Left ventricle myocardium inferior (tissue), 1 donor: ENCODE measurements around the gene CCL11. TPM values are rescaled to one million over a fixed set of nuclear protein-coding genes. Genes with fewer than 3 reads are reported as not detected.
A peak's percentile ranks its signal among the peaks of the same experiment; 100 is the strongest.

Source experiments
- DNase-seq: peaks from one replicate; pipeline ENCODE4 v3.0.0-alpha.2; 2020
- H3K27ac ChIP-seq: fragments of 200-600 bp; replicated peaks from 2 replicates; pipeline ENCODE4 v1.8.0; 2021
- H3K27me3 ChIP-seq: fragments of 200-600 bp; 2 replicates; pipeline ENCODE4 v1.8.0; 2021; ENCODE audit warnings: low read depth
- H3K36me3 ChIP-seq: fragments of 200-600 bp; 2 replicates; pipeline ENCODE4 v1.8.0; 2021
- H3K4me1 ChIP-seq: fragments of 200-600 bp; 2 replicates; pipeline ENCODE4 v1.8.0; 2021
- H3K4me3 ChIP-seq: fragments of 200-600 bp; 2 replicates; pipeline ENCODE4 v1.8.0; 2021; ENCODE audit warnings: mild to moderate bottlenecking, moderate library complexity
- H3K9me3 ChIP-seq: fragments of 200-600 bp; replicated peaks from 2 replicates; pipeline ENCODE4 v1.8.0; 2021
- intact Hi-C: fragments of 100-400 bp; cut with micrococcal nuclease; formaldehyde crosslinking; loops from one replicate; pipeline ENCODE4 v1.11.0; 2022
- total RNA-seq: library from RNA; stranded (reverse); fragmentation: NEBNext Ultra II Directional; extraction: Animal tissue kit (Norgen Biotek cat#: 25700); gene quantifications from one replicate; pipeline ENCODE4 v1.2.1, GENCODE V29; 2021
- TF ChIP-seq, protein P1 (sequence below): fragments of 200-600 bp; IDR thresholded peaks from 2 replicates; pipeline ENCODE4 v1.8.0; 2021; ENCODE audit warnings: antibody characterized with exemption, mild to moderate bottlenecking, borderline replicate concordance
- donor health status: DM: no; HTN: yes; CAD: no; lungs with severe emphysema.

Gene CCL11
- total RNA-seq, 1 donor from 2014 or later: 3.8 TPM

DNA sequence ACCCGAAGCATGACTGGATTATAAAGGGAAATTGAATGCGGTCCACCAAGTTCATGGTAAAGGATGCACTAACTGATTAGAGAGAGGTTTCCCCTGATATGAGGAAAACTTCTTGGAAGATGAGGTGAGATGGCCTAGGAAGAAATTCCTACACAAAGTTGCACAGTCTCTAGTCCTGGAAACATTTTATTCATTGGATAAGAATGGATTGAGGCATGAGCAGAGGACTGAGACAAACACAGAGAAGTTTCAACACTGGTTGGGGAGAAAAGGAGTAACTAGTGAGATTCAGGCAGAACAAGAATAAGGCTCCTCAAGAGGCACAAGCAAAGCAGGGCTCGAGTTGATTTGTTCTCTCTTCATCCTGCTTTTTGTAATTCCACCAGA is 32.4 kb upstream of the CCL11 start:
- Histone ChIP-seq H3K9me3 (no peaks in the 10 kb centered on the region), H3K4me3 (no peak overlapping the region), H3K36me3 (peaks cover 4% of the 10 kb centered on the region), H3K27me3 (no peaks in the 10 kb centered on the region), H3K27ac (peak overlapping the region; percentile 91), H3K4me1 (peaks cover 91% of the 10 kb centered on the region)
- TF ChIP-seq, protein P1, sequence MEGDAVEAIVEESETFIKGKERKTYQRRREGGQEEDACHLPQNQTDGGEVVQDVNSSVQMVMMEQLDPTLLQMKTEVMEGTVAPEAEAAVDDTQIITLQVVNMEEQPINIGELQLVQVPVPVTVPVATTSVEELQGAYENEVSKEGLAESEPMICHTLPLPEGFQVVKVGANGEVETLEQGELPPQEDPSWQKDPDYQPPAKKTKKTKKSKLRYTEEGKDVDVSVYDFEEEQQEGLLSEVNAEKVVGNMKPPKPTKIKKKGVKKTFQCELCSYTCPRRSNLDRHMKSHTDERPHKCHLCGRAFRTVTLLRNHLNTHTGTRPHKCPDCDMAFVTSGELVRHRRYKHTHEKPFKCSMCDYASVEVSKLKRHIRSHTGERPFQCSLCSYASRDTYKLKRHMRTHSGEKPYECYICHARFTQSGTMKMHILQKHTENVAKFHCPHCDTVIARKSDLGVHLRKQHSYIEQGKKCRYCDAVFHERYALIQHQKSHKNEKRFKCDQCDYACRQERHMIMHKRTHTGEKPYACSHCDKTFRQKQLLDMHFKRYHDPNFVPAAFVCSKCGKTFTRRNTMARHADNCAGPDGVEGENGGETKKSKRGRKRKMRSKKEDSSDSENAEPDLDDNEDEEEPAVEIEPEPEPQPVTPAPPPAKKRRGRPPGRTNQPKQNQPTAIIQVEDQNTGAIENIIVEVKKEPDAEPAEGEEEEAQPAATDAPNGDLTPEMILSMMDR: no peak
- intact Hi-C loops: no loop called here
- DNase-seq: no peak

DNA sequence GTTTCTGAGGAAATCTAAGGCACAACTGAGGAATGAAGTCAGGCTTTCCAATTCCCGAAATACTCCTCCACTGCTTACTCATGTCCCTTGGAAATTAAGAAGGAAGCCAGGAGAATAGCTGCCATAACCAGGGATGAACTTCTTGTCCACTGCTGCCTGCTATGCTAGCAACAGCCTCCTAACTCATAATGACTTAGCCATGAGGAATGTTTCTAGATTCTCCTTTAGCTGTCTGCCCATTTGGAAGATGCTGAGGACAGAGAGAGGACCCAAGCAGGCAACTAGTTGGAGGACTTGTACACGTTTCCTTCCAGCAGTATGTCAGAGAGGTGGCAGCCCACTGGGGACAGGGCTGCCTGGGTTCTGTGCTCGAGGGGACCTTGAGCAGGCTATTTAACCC is 31.4 kb upstream of the CCL11 start:
- Histone ChIP-seq H3K27ac (peak overlapping the region; percentile 91), H3K4me3 (peak overlapping the region; percentile 65), H3K9me3 (no peaks in the 10 kb centered on the region), H3K27me3 (no peaks in the 10 kb centered on the region), H3K36me3 (peaks cover 4% of the 10 kb centered on the region), H3K4me1 (peaks cover 81% of the 10 kb centered on the region)
- DNase-seq: no peak
- TF ChIP-seq, protein P1: no peak
- intact Hi-C loops: no loop called here

DNA sequence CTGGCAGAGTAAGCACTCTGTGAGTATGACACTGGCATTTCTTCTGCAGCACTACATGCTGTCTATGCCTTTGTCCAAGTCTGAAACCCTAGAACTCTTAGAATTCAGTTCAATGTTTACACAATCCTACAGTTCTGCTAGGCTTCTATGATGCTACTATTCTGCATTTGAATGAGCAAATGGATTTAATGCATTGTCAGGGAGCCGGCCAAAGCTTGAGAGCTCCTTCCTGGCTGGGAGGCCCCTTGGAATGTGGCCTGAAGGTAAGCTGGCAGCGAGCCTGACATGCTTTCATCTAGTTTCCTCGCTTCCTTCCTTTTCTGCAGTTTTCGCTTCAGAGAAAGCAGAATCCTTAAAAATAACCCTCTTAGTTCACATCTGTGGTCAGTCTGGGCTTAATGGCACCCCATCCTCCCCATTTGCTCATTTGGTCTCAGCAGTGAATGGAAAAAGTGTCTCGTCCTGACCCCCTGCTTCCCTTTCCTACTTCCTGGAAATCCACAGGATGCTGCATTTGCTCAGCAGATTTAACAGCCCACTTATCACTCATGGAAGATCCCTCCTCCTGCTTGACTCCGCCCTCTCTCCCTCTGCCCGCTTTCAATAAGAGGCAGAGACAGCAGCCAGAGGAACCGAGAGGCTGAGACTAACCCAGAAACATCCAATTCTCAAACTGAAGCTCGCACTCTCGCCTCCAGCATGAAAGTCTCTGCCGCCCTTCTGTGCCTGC is 30.7 kb upstream of the CCL11 start, which contains the start of gene CCL2:
Gene CCL2 (plus strand): TSS at position 635 of the 730 bp plus-strand sequence. CDS start 65 bp downstream, at position 700.
- Histone ChIP-seq H3K27ac (peak within 1 kb of the TSS; percentile 91), H3K4me1 (peaks cover 74% of the 10 kb centered on the region), H3K4me3 (peak within 1 kb of the TSS; percentile 65), H3K27me3 (no peaks in the 10 kb centered on the region), H3K36me3 (peaks cover 4% of the 10 kb centered on the region), H3K9me3 (no peaks in the 10 kb centered on the region)
- DNase-seq: peak; percentile 75
- TF ChIP-seq, protein P1: no peak
- intact Hi-C loops: no loop called here

DNA sequence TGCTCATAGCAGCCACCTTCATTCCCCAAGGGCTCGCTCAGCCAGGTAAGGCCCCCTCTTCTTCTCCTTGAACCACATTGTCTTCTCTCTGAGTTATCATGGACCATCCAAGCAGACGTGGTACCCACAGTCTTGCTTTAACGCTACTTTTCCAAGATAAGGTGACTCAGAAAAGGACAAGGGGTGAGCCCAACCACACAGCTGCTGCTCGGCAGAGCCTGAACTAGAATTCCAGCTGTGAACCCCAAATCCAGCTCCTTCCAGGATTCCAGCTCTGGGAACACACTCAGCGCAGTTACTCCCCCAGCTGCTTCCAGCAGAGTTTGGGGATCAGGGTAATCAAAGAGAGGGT is 30.2 kb upstream of the CCL11 start:
- peaks cover 4% of the 10 kb centered on the region for H3K36me3 ChIP-seq
- peaks cover 69% of the 10 kb centered on the region for H3K4me1 ChIP-seq
- DNase-seq: no peak
- no peaks in the 10 kb centered on the region for H3K9me3 ChIP-seq
- TF ChIP-seq, protein P1: no peak
- no peaks in the 10 kb centered on the region for H3K27me3 ChIP-seq
- H3K27ac ChIP-seq: peak overlapping the region; percentile 91
- intact Hi-C loops: no loop called here
- H3K4me3 ChIP-seq: peak overlapping the region; percentile 65

DNA sequence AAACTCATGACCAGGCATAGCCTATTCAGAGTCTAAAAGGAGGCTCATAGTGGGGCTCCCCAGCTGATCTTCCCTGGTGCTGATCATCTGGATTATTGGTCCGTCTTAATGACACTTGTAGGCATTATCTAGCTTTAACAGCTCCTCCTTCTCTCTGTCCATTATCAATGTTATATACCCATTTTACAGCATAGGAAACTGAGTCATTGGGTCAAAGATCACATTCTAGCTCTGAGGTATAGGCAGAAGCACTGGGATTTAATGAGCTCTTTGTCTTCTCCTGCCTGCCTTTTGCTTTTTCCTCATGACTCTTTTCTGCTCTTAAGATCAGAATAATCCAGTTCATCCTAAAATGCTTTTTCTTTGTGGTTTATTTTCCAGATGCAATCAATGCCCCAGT is 29.7 kb upstream of the CCL11 start:
- Histone ChIP-seq H3K27me3 (no peaks in the 10 kb centered on the region), H3K4me1 (peaks cover 64% of the 10 kb centered on the region), H3K4me3 (peak overlapping the region; percentile 65), H3K27ac (peak overlapping the region; percentile 91), H3K9me3 (no peaks in the 10 kb centered on the region), H3K36me3 (peaks cover 4% of the 10 kb centered on the region)
- intact Hi-C loops: no loop called here
- TF ChIP-seq, protein P1: no peak
- no peak for DNase-seq
